C4-2B (cell line): Measurements from ENCODE around the gene STEAP3.

ENCODE experiments used
- H3K27ac ChIP-seq: fragments of 450-650 bp; 2 replicates; pipeline ENCODE4 v1.5.1; 2017
- CTCF ChIP-seq: fragments of 450-650 bp; conservative IDR thresholded peaks from 2 replicates; pipeline ENCODE4 v1.5.1; 2017; ENCODE audit warnings: mild to moderate bottlenecking
- ZFX ChIP-seq: fragments of 450-650 bp; IDR thresholded peaks from 2 replicates; pipeline ENCODE4 v1.6.1; 2017

STEAP3 gene

DNA sequence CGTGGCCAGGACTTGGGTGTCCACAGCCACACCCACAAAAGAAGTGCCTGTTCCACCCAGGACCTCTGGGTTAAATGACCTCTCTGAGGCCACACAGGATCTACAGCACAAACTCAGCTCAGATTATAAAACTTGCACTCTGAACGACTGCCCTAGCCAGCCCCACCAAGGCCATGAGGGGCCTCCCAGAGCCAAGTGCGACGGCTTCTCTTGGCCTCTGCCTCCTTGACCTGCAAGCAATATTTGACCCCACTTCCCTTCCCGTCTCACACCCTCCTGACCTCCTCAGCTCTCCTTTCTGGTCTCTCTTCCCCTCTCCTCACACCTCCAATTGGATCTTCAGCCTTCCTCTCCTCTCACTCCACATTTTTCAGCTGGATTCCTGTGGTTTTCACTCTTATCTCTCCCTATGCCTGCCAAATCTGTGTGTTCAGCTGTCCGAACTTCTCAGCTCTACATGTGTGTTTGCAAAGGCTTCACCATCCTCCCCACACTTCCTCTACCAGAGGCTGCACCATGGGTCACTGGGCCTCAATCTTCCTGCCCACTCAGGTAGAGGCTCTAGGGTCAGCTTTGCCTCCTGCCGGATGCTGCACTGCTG, 25.3 kb upstream of the STEAP3 start:
- no peak for TF ChIP-seq CTCF
- no peak for TF ChIP-seq ZFX
- H3K27ac ChIP-seq = no peak overlapping the region

- no peak for TF ChIP-seq ZFX
- TF ChIP-seq CTCF = no peak
- no peak overlapping the region for H3K27ac ChIP-seq
Measured at GRCh38 chr2:119201815-119202214, 21.8 kb upstream of the STEAP3 start.

GRCh38 chr2:119202610-119203310, 20.9 kb upstream of the STEAP3 start:
- TF ChIP-seq CTCF (no peak), ZFX (no peak)

DNA sequence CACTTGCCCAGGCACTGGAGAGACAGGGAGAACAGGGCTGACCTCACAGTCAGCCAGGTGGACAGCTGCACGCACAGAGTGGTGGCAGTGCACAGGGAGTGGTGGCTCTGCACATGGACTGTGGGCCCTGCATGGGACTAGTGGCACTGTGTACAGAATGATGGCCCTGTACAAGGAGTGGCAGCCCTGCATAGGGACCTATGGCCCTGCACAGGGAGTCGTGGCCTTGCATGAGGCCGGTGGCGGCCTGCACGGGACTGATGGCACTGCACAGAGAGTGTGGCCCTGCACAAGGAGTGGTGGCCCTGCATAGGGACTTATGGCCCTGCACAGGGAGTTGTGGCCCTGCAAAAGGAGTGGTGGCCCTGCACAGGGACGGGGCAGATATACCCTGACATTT, 19.1 kb upstream of the STEAP3 start:
- TF ChIP-seq CTCF (no peak), ZFX (no peak)
- no peak overlapping the region for H3K27ac ChIP-seq

More at GRCh38 chr2:119202610-119203310, 20.9 kb upstream of the STEAP3 start:
- H3K27ac ChIP-seq = no peak overlapping the region

- no peak overlapping the region for H3K27ac ChIP-seq
- TF ChIP-seq ZFX = no peak
- no peak for TF ChIP-seq CTCF
Measured at GRCh38 chr2:119205001-119205706, 18.5 kb upstream of the STEAP3 start.

DNA sequence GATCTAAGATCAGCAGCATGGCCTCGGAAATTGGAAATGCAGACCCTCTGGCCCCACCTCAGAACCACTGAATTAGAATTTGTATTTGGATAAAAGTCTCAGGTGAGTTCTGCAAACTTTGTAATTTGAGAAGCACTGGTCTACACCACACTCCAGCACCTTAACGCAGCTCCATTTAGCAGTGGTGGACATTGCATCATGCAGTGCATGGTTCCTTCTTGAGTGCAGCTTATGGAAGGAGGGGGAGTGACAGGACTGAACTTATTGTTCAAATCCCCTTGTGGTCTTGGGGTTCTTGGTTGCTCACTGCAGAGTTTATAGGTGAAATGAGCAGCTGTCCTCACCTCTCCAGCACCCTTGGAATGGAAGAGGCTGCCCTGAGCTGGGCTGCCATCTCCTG, 17.4 kb upstream of the STEAP3 start:
- no peak overlapping the region for H3K27ac ChIP-seq
- TF ChIP-seq CTCF = no peak
- TF ChIP-seq ZFX = no peak

DNA sequence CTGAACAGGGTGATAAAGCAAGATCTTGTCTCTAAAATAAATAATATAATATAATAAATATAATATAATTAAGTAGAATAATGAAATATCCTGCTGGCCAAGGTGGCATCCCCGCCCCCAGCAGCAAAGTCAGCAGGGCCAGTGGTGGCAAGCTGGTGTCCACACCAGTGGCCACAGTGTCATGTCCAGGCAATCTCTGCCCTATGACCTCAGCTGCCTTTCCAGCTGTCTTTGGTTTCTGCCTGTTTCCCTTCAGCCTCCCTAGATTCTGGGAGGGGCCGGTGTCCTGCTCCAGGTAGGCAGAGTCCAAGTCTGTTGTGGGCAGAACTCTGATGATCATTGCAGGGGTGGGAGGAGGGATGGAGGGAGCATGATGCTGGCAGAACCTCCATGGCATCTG, 16.2 kb upstream of the STEAP3 start:
- no peak for TF ChIP-seq CTCF
- H3K27ac ChIP-seq = no peak overlapping the region
